Sigmoid colon (tissue), 7 donors: ENCODE data around the gene MBD3L2. TPM values are rescaled to one million over a fixed set of nuclear protein-coding genes. Genes with fewer than 3 reads are reported as not detected.
"Not testable (repeated sequence)": the region's sequence is repeated elsewhere in the genome, so short reads cannot be mapped to it uniquely, and the experiment has no call there.

ENCODE experiments used
- DNase-seq: peaks from one replicate; pipeline ENCODE4 v3.0.0-alpha.2; 2019
- H3K27ac ChIP-seq, 4 donors: fragments of 200-600 bp; sonication (generic); one replicate each; pipeline ENCODE4 v1.5.1; 2016 to 2019; ENCODE audit warnings: mild to moderate bottlenecking in 1 of 4
- H3K27me3 ChIP-seq, 3 donors: fragments of 200-600 bp; sonication (generic); one replicate each; pipeline ENCODE4 v1.5.1; 2019; ENCODE audit warnings: mild to moderate bottlenecking in 1 of 3
- H3K36me3 ChIP-seq, 4 donors: fragments of 200-600 bp; sonication (generic); one replicate each; pipeline ENCODE4 v1.5.1; 2016 to 2019
- H3K4me1 ChIP-seq, 4 donors: fragments of 200-600 bp; sonication (generic); one replicate each; pipeline ENCODE4 v1.5.1; 2017 to 2019
- H3K4me3 ChIP-seq, 4 donors: fragments of 200-600 bp; sonication (generic); one replicate each; pipeline ENCODE4 v1.5.1; 2017 to 2019; ENCODE audit warnings: mild to moderate bottlenecking in 2 of 4, moderate library complexity in 1 of 4
- H3K9me3 ChIP-seq, 4 donors: fragments of 200-600 bp in 3 of 4; sonication (generic) in 3 of 4; one replicate each; pipeline versions ENCODE4 v1.5.1 to v1.6.1; 2013 to 2019
- EP300 ChIP-seq, 4 donors: sonication (generic); formaldehyde crosslinking; IDR thresholded peaks; one replicate each; pipeline ENCODE4 v1.6.1; 2017; ENCODE audit warnings: antibody characterized with exemption in 4 of 4
- POLR2A ChIP-seq, 2 donors: fragments of 450-650 bp; IDR thresholded peaks; one replicate each; pipeline ENCODE4 v1.6.1; 2016; ENCODE audit warnings: antibody characterized with exemption in 2 of 2, mild to moderate bottlenecking in 2 of 2, moderate library complexity in 2 of 2
- POLR2AphosphoS5 ChIP-seq, 4 donors: sonication (generic); formaldehyde crosslinking; IDR thresholded peaks; one replicate each; pipeline ENCODE4 v1.6.1; 2017; ENCODE audit warnings: antibody characterized with exemption in 4 of 4
- WGBS, 2 donors: extraction: QIAGEN DNeasy Blood & Tissue Kit; methylation state at CpG; one replicate each; pipeline ENCODE4 v1.1.7; 2013; 5-methylcytosine and 5-hydroxymethylcytosine counted together
- intact Hi-C: fragments of 100-400 bp; cut with DNase I; formaldehyde crosslinking; loops from one replicate; pipeline ENCODE4 v1.15.1; 2023
- polyA plus RNA-seq, 3 donors: library from polyadenylated mRNA; stranded (reverse); fragments of 200-250 nt; gene quantifications; one replicate each; pipeline ENCODE4 v1.2.3, GENCODE V29; 2013
- total RNA-seq, 4 donors: library from RNA; depleted of rRNA; stranded (reverse); fragments of >200 nt; gene quantifications; one replicate each; pipeline ENCODE4 v1.1.0, GENCODE V29; 2016
- TF ChIP-seq, protein P1 (sequence below), 4 experiments: fragments of 450-650 bp in 3 of 4; fragments of 200-600 bp in 1 of 4; IDR thresholded peaks; one replicate each; pipeline ENCODE4 v1.5.1; 2016 to 2019; ENCODE audit warnings: antibody characterized with exemption in 4 of 4, mild to moderate bottlenecking in 3 of 4, moderate library complexity in 2 of 4
- donor health status: healthy with polysubstance abuse.
- donor health status: Bipolar disorder and iron deficiency.
- donor health status: healthy.

Gene MBD3L2
- total RNA-seq: not detected
- not detected for polyA plus RNA-seq

DNA sequence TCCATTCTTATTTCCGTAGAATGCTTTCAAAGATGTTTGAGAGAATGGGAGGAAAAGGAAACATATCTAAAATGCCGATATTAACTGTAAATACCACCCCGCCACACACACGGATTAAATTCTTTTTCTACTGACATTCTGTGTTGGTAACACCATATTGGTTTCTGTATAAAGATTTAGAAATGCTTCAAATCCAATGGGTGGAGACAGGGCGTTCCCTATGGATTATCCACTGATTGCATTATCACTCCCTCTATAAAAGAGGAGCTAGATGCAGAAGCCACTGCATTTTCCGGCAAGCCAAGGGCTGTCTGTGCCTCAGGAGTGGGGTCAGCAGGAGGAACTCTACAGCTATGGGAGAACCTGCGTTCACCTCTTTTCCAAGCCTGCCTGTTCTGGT is at the start of gene MBD3L2:
Gene MBD3L2 (plus strand): TSS at position 301 of the 400 bp plus-strand sequence. CDS start 53 bp downstream, at position 354.
- DNase-seq, H3K27ac ChIP-seq, H3K4me3 ChIP-seq, H3K9me3 ChIP-seq, intact Hi-C loops, H3K36me3 ChIP-seq, H3K4me1 ChIP-seq, H3K27me3 ChIP-seq: not testable (repeated sequence)
- WGBS, 2 donors: no CpG with 5 or more reads among the region's 7 CpGs

DNA sequence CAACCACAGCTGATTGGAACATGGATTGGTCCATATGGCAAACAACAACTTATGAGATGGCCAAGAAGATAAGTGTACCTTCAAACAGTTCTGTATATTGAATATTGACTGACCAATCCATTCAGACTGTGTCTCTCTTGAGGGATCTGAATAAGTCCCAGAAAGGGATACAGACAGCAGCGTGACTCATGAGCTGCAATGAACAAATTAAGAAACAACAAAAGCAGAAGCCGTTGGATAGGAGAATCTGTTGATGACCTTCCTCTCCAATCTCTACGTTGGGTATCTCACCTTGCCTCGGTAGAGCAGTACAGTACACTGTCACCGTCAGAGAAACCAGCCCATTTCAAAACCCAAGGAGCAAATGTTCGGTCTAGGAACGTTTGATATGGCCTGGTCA is 49.2 kb upstream of the MBD3L2 start:
- WGBS, 2 donors: 79 to 81% methylated on average over 7 of the region's 7 CpGs

DNA sequence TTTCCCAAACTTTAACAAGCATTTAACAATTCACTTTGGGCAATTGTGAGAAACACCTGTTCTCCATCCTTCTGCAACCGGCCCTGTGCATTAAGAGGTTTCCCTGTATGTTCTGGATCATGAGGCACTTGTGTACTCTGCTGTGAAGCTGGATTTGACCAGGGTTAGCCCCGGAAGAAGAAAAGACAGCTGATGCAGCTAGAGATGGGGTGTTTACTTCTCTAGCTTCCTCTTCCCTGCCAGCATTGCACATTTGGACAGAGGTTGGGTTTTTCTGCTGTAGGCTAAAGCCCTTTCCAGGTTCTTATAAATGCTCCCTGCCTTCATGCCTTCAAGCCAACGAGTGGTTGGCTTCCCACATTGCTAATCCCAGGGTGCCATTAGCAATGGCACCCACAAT is 48.8 kb upstream of the MBD3L2 start:
- H3K27ac ChIP-seq: no peak overlapping the region

More for the DNA sequence above, 49.2 kb upstream of the MBD3L2 start:
- Histone ChIP-seq H3K9me3 (no peaks in the 10 kb centered on the region), H3K4me1 (no peaks in the 10 kb centered on the region), H3K27me3 (peaks cover 0 to 6% (median 0%) of the 10 kb centered on the region in 3 donors), H3K27ac (no peak overlapping the region), H3K36me3 (no peaks in the 10 kb centered on the region), H3K4me3 (no peak overlapping the region)
- TF ChIP-seq POLR2AphosphoS5 (IDR thresholded peaks at IDR 0.05) (no peak), POLR2A (IDR thresholded peaks at IDR 0.05) (no peak), EP300 (IDR thresholded peaks at IDR 0.05) (no peak)
- TF ChIP-seq, protein P1, sequence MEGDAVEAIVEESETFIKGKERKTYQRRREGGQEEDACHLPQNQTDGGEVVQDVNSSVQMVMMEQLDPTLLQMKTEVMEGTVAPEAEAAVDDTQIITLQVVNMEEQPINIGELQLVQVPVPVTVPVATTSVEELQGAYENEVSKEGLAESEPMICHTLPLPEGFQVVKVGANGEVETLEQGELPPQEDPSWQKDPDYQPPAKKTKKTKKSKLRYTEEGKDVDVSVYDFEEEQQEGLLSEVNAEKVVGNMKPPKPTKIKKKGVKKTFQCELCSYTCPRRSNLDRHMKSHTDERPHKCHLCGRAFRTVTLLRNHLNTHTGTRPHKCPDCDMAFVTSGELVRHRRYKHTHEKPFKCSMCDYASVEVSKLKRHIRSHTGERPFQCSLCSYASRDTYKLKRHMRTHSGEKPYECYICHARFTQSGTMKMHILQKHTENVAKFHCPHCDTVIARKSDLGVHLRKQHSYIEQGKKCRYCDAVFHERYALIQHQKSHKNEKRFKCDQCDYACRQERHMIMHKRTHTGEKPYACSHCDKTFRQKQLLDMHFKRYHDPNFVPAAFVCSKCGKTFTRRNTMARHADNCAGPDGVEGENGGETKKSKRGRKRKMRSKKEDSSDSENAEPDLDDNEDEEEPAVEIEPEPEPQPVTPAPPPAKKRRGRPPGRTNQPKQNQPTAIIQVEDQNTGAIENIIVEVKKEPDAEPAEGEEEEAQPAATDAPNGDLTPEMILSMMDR (IDR thresholded peaks at IDR 0.05): no peak
- DNase-seq: no peak
- intact Hi-C loops: no loop called here

DNA sequence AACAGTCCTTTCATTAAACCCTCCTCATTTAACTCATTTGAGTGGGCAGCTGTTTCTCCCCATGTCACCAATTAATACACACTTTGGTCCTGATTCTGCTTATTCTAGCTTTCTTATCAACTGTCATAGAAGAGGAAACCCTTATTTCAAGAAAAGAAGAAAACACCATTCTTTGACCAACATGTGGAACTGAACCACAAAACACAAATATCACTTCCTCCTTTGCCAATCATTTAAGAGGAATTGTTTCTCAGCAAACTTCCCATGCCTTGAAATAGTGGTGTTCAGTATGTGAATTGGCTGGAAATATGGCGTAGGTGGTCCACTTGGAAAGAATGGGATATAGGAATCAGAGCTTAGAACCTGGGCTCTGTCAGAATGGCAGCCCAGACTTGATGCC is 48.3 kb upstream of the MBD3L2 start:
- no peak overlapping the region for H3K27ac ChIP-seq
- H3K27me3 ChIP-seq: peaks cover 0 to 6% (median 0%) of the 10 kb centered on the region in 3 donors
- intact Hi-C loops: no loop called here
- H3K9me3 ChIP-seq: no peaks in the 10 kb centered on the region
- DNase-seq: no peak
- H3K36me3 ChIP-seq: no peaks in the 10 kb centered on the region
- no peak overlapping the region for H3K4me3 ChIP-seq
- WGBS, 2 donors: 71 to 76% methylated on average over 1 of the region's 1 CpG
- TF ChIP-seq, protein P1 (IDR thresholded peaks at IDR 0.05): no peak
- TF ChIP-seq POLR2A (IDR thresholded peaks at IDR 0.05) (no peak), POLR2AphosphoS5 (IDR thresholded peaks at IDR 0.05) (no peak), EP300 (IDR thresholded peaks at IDR 0.05) (no peak)
- no peaks in the 10 kb centered on the region for H3K4me1 ChIP-seq

More for the DNA sequence above, 48.8 kb upstream of the MBD3L2 start:
- intact Hi-C loops: no loop called here
- WGBS, 2 donors: 55 to 60% methylated on average over 3 of the region's 3 CpGs
- Histone ChIP-seq H3K4me1 (no peaks in the 10 kb centered on the region), H3K9me3 (no peaks in the 10 kb centered on the region), H3K36me3 (no peaks in the 10 kb centered on the region), H3K27me3 (peaks cover 0 to 6% (median 0%) of the 10 kb centered on the region in 3 donors), H3K4me3 (no peak overlapping the region)
- TF ChIP-seq, protein P1 (IDR thresholded peaks at IDR 0.05): no peak
- DNase-seq: no peak

DNA sequence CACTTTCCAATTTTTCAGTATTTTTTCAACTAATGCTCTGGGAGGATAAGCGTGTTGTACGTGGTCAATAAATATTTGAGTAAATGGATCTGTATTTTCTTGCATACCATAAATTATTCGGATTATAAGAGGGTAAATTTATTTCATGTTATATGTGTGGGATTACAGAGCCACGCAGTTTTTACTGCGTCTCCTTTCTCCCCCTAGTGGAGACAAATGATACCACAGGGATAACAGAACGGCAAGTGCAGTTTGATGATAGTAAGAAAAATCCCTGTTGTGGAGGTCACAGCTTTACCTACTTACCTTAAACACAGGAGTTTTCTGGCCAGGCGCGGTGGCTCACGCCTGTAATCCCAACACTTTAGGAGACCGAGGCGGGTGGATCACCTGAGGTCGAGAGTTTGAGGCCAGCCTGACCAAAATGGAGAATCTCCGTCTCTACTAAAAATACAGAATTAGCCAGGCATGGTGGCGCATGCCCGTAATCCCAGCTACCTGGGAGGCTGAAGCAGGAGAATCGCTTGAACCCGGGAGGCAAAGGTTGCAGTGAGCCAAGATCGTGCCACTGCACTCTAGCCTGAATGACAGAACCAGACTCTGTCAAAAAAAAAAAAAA is 44.7 kb upstream of the MBD3L2 start:
- H3K9me3 ChIP-seq: no peaks in the 10 kb centered on the region
- peaks cover 0 to 6% (median 0%) of the 10 kb centered on the region in 3 donors for H3K27me3 ChIP-seq
- intact Hi-C loops: no loop called here
- no peak overlapping the region for H3K4me3 ChIP-seq
- no peak for DNase-seq
- WGBS, 2 donors: 58 to 60% methylated on average over 18 of the region's 18 CpGs
- H3K4me1 ChIP-seq: no peaks in the 10 kb centered on the region
- no peaks in the 10 kb centered on the region for H3K36me3 ChIP-seq
- TF ChIP-seq POLR2AphosphoS5 (IDR thresholded peaks at IDR 0.05) (no peak), POLR2A (IDR thresholded peaks at IDR 0.05) (no peak), EP300 (IDR thresholded peaks at IDR 0.05) (no peak)
- TF ChIP-seq, protein P1 (IDR thresholded peaks at IDR 0.05): no peak
- no peak overlapping the region for H3K27ac ChIP-seq
